Lower lobe of right lung (tissue), 2 donors: ENCODE data around the gene DDX49. TPM values are rescaled to one million over a fixed set of nuclear protein-coding genes. Genes with fewer than 3 reads are reported as not detected.

Experiments
- ATAC-seq, 2 donors: fragments of 200-7000 bp; cut with Tn5 transposase; one replicate each; pipeline ENCODE4 v1.9.1; 2020 to 2022; ENCODE audit warnings: mild to moderate bottlenecking in 2 of 2, moderate library complexity in 2 of 2
- DNase-seq: peaks from one replicate; pipeline ENCODE4 v3.0.0-alpha.2; 2020
- H3K27ac ChIP-seq: fragments of 200-600 bp; one replicate; pipeline ENCODE4 v1.8.0; 2022
- H3K27me3 ChIP-seq: fragments of 200-600 bp; one replicate; pipeline ENCODE4 v1.8.0; 2022; ENCODE audit warnings: low read depth
- H3K36me3 ChIP-seq: fragments of 200-600 bp; one replicate; pipeline ENCODE4 v1.8.0; 2022; ENCODE audit warnings: mild to moderate bottlenecking
- H3K4me1 ChIP-seq: fragments of 200-600 bp; one replicate; pipeline ENCODE4 v1.8.0; 2022
- H3K4me3 ChIP-seq: fragments of 200-600 bp; one replicate; pipeline ENCODE4 v1.8.0; 2022; ENCODE audit warnings: mild to moderate bottlenecking
- H3K9me3 ChIP-seq: fragments of 200-600 bp; one replicate; pipeline ENCODE4 v1.8.0; 2022
- CTCF ChIP-seq: fragments of 200-600 bp; IDR thresholded peaks from one replicate; pipeline ENCODE4 v1.8.0; 2022; ENCODE audit warnings: antibody characterized with exemption, mild to moderate bottlenecking
- intact Hi-C: fragments of 100-400 bp; cut with DNase I; formaldehyde crosslinking; loops from one replicate; pipeline ENCODE4 v1.11.0; 2022
- total RNA-seq: library from RNA; stranded (reverse); fragmentation: NEBNext Ultra II Directional; extraction: Animal tissue kit (Norgen Biotek cat#: 25700); gene quantifications from one replicate; pipeline ENCODE4 v1.2.1, GENCODE V29; 2021
- donor health status: DM: no; HTN: yes; CAD: no; lungs with severe emphysema.

DDX49 gene
- total RNA-seq, 1 donor from 2014 or later: 32.2 TPM

- ATAC-seq (no peak), DNase-seq (no peak)
- TF ChIP-seq CTCF: no peak
- H3K4me3 ChIP-seq: no peak overlapping the region
- no peaks in the 10 kb centered on the region for H3K27me3 ChIP-seq
- H3K36me3 ChIP-seq: no peaks in the 10 kb centered on the region
- no peak overlapping the region for H3K27ac ChIP-seq
- intact Hi-C loops: no loop called here
- no peaks in the 10 kb centered on the region for H3K4me1 ChIP-seq
- no peaks in the 10 kb centered on the region for H3K9me3 ChIP-seq
These were observed 34.6 kb downstream of the DDX49 start for GRCh38 chr19:18954094-18954493.

DNA sequence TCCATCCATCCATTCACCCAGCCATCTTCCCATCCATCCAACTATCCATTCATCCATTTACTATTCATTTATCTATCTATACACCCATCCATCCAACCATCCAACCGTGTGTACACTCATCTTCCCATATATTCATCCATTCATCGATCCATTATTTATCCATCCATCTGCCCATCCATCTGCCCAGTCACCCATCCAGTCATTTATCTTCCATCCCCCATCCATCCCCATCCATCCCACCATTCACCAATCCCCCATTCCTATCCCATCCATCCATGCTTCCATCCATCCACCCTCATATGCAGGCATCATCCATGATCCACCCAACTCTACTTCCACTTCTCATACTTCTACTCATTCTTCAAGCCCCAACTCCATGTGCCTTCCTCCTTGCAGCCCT, 35.5 kb downstream of the DDX49 start:
- no peaks in the 10 kb centered on the region for H3K9me3 ChIP-seq
- H3K27me3 ChIP-seq: no peaks in the 10 kb centered on the region
- no peaks in the 10 kb centered on the region for H3K36me3 ChIP-seq
- no peak for TF ChIP-seq CTCF
- ATAC-seq (no peak), DNase-seq (no peak)
- H3K27ac ChIP-seq: no peak overlapping the region
- H3K4me1 ChIP-seq: no peaks in the 10 kb centered on the region
- H3K4me3 ChIP-seq: no peak overlapping the region
- intact Hi-C loops: no loop called here

DNA sequence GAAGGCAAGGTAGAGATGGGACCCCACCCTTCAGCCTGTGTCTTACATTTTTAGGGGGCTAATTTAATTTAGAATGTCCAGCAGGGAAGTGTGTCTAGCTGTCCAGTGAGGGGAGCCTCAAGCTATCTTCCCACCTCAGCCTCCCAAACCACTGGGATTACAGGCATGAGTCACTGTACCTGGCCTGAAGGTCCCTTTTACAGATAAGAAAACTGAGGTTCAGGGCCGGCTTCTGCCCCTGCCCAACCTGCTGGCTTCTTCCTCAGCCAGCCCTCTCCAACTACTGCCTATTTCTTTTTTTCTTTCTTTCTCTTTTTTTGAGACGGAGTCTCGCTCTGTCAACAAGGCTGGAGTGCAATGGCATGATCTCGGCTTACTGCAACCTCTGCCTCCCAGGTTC, 40.9 kb downstream of the DDX49 start:
- Histone ChIP-seq H3K4me3 (no peak overlapping the region), H3K4me1 (no peaks in the 10 kb centered on the region), H3K9me3 (no peaks in the 10 kb centered on the region), H3K27ac (no peak overlapping the region), H3K27me3 (peaks cover 8% of the 10 kb centered on the region), H3K36me3 (no peaks in the 10 kb centered on the region)
- no peak for ATAC-seq
- DNase-seq: no peak
- TF ChIP-seq CTCF: no peak
- intact Hi-C loops: no loop called here

DNA sequence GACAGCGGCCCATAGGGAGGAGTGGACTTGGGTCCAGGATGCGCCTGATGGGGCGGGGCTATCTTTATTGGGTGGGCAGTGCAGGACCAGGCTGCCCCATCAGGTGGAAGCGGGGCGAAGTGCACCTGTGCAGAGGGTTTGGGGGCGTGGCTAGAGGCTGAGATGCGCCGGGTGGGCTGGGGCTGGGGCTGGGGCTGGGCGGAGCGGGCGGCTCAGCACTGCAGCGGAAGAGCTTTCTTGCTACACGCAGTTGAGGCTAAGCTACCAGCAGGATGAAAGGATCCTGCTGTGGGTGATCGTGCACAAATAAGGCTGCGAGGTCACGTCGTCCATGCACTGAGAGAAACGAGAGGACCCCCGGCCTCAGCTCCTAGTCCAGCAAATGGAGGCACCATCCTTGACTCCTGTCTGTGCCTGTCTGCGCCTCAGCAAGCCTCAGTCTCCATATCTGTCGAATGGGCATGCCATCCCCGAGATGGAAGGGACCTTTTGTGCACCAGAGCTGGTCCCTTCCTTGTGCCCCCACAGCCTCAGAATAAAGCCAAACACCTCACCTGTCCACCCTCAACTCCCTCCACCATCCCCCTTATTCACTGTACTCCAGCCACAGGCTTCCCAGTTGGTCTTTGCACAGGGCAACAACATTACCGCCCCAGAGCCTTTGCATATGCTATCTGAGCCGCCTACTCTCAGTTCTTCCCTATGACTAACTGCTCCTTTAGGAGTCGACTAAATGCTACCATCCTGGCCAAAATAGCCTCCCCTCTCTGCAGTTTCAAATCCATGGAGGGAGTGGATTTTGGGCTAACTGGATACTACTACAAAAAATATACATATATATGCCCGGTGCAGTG, 42.5 kb downstream of the DDX49 start:
- ATAC-seq (no peak), DNase-seq (no peak)
- H3K27ac ChIP-seq: no peak overlapping the region
- peaks cover 8% of the 10 kb centered on the region for H3K27me3 ChIP-seq
- no peaks in the 10 kb centered on the region for H3K4me1 ChIP-seq
- no peaks in the 10 kb centered on the region for H3K9me3 ChIP-seq
- no peaks in the 10 kb centered on the region for H3K36me3 ChIP-seq
- TF ChIP-seq CTCF: no peak
- intact Hi-C loops: no loop called here
- H3K4me3 ChIP-seq: no peak overlapping the region

DNA sequence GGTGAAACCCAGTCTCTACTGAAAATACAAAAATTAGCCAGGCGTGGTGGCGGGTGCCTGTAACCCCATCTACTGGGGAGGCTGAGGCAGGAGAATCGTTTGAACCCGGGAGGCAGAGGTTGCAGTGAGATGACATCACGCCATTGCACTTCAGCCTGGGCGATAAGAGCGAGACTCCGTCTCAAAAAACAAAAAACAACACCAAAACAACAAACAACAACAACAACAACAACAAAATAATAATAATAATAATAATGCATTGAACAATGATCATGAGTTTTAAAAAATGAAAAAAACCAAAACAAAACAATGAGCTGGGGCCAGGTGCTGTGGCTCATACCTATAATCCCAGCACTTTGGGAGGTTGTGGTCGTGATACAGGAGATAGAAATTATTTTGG, 44.6 kb downstream of the DDX49 start:
- no peak for TF ChIP-seq CTCF
- no peaks in the 10 kb centered on the region for H3K36me3 ChIP-seq
- ATAC-seq: no peak
- H3K4me1 ChIP-seq: peaks cover 19% of the 10 kb centered on the region
- no peak for DNase-seq
- no peaks in the 10 kb centered on the region for H3K9me3 ChIP-seq
- intact Hi-C loops: no loop called here
- no peak overlapping the region for H3K4me3 ChIP-seq
- H3K27ac ChIP-seq: no peak overlapping the region
- H3K27me3 ChIP-seq: peaks cover 8% of the 10 kb centered on the region
